GM21367 (cell line): ENCODE measurements around the gene PTPRT.

Source experiments
- ATAC-seq: cut with Tn5 transposase; IDR thresholded peaks from one replicate; pipeline ENCODE4 v1.9.1; 2021; ENCODE audit not compliant: unreplicated experiment

The PTPRT gene

DNA sequence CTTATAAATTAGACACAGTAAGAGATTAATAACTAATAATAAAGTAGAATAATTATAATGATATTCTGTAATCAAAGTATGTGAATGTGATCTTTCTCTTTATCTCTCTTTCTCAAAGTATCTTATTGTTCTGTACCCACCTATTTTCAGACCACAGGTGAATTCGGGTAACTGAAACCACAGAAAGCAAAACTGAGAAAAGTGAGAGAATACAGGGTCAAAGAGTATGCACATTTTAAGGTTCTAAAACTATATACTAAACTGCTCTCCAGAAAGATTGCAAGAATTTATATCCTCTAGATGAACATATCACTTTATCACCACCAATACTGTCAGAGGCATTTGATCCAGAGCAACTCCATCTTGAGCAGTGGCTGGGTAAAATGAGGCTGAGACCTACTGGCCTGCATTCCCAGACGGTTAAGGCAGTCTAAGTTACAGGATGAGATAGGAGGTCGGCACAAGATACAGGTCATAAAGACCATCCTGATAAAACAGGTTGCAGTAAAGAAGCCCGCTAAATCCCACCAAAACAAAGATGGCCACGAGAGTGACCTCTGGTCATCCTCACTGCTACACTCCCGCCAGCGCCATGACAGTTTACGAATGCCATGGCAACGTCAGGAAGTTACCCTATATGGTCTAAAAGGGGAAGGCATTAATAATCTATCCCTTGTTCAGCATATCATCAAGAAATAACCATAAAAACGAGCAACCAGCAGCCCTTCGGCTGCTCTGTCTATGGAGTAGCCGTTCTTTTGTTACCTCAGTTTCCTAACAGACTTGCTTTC, 211.3 kb downstream of the PTPRT start:
- no peak for ATAC-seq

DNA sequence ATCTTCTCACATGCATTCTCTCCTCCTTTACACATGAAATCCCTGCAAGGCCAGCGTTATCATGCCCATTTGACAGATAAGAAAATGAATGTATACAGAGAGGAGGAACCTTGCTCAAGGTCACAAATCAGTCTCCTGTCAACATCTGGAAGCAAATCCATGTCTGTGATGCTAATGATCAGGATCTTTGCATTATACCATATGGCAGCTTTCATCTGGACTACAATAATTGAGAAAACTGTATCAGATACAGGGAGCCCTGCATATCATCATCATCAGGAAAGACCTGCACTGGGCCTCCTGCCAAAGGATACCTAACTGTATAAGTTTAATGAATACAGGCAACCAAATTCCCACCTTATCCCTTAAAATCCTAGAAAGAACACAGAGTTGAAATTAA, 213.7 kb downstream of the PTPRT start:
- ATAC-seq = no peak

DNA sequence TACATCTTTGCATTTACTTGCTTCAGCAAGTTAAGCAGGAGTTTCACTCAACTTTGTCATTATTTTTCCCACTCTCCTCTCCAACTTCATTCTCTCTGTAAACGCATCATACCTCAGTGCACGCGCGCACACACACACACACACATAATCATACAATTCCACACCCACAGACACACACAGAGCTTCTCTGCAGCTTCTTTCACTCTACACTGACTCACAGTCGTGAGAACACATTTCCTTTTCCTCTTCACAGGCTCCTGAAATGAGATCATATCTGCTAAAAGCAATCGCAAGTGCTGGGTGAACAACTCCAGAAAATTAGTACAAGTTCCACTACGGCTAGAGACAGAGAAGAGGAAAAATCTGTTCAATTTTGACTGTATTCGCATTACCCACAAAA, 215.4 kb downstream of the PTPRT start:
- ATAC-seq = no peak

DNA sequence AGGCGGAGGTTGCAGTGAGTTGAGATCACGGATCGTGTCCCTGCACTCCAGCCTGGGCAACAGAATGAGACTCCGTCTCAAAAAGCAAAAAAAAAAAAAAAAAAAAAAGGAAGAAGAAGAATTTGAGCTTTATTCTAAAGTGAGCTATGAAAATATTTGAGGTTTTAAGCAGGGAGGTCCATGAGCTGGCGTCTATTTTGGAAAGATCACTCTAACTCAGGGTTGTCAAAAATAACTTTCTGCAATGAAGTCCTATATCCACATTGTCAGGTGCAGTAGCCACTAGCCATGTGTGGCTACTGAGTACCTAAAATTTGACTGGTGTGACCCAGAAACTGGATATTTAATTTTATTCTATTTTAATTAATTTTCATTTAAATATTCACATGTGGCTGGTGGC, 217.1 kb downstream of the PTPRT start:
- no peak for ATAC-seq

DNA sequence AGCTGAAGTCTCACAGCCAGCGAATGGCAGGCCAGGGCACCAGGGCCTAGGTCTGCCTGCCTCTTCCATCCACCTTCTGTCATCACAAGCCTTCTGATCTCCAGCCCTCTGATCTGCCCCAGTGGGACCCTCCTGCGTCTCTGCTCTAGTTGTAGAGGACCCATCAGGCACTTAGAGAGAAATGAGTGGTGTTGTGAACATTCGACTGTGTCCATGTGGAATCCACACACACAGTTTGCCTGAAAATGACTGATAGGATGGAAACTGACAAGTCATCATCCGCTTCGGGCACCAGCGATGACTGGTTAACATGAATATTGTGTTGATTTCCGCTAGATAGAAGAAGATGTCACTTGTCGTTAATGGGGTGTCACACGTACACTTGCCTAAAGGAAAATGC, 221.0 kb downstream of the PTPRT start:
- ATAC-seq = no peak

DNA sequence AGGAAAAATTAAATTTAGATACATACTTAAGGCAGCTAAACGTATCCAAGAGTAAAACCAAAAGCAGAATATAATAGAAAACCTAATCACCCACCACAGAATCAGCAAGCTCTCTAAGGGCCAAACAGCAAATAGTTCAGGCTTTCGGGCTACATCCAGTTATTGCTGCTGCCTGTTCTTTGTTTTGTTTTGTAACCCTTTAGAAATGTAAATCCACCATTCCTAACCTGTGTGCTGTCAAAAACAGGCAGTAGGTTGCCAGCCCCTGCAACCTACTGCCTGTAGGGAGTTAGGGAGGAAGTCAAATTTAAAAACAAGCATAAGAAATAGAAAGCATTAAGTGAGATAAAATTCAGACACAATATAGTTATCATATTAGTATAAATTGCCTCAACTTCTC, 225.9 kb downstream of the PTPRT start:
- ATAC-seq = no peak

DNA sequence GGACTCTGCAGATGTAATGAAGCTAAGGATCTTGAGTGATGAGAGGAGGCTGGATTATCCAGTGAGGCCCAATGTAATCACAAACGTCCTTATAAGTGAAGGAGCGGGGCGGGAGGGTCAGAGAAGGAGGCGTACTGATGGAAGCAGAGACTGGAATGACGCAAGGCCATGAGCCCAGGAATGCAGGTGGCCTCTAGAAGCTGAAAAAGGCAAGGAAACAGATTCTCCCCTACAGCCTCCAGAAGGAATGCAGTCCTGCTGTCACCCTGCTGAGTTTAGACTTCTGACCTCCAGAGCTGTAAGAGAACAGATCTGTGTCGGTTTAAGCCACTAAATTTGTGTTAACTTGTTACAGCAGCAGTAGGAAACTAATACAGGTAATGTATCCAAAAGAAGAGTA, 227.9 kb downstream of the PTPRT start:
- no peak for ATAC-seq

DNA sequence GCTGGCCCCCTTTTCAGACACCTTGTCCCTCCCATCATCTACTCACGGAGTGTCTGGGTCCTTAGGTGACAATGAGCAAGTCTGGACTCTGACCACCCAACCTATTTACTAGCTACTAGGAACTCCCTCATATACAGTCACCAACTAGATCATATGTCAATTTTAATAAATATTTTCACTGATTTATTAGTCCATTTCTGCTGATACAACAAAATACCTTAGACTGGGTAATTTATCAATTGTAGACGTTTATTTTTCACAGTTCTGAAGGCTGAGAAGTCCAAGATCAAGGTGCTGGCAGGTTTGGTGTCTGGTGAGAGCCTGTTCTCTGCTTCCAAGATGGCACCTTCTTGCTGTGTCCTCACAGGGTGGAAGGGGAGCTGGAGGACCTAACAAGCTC, 229.7 kb downstream of the PTPRT start:
- ATAC-seq = no peak

DNA sequence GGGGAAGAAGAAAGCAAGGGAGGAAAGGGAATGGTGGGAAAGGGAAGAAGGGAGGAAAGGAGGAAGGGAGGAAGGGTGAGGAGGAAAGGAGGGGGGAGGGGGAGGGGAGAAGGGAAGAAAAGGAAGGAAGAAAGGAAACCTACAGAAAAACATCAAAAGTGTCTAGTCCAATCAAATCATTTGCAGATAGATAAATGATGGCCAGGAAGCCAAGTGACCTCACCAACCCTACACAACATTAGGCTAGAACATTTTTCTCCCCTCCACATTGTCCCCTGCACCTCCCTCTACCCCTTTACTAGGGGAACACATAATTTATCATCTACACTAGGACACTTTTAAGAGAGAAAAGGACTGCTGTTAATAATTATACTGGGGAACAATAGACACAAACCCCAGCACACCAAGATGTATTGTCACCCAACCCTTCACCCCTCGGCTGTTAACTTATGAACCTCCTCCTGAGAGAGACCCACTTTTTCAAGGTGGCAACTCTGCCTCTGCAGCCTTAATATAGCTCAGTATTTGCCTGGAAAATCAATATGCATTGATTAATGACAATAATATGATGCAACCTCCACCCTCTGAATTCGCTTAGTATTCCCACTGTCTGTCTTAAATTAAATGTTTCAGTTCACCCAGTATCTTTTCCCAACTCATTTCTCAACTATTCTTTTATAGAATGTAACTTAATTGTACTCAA, 231.2 kb downstream of the PTPRT start:
- no peak for ATAC-seq

DNA sequence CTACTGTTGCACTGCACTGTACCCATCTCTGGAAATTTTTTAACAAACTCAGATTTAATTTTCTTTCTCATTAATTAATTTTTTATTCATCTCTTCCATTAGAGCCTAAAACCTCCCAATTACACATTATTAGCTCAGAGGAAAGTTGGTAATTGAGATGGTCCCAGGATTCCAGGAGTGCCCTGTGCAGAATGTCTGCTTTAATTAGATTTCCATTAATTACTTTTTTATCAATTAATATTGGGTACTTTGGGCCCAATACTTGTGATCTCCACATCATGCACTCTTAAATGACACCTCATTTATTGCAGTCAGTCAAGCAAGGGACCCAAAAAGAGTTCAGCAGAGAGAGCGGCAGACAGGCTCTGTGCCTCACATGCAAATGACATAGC, 232.0 kb downstream of the PTPRT start:
- no peak for ATAC-seq

DNA sequence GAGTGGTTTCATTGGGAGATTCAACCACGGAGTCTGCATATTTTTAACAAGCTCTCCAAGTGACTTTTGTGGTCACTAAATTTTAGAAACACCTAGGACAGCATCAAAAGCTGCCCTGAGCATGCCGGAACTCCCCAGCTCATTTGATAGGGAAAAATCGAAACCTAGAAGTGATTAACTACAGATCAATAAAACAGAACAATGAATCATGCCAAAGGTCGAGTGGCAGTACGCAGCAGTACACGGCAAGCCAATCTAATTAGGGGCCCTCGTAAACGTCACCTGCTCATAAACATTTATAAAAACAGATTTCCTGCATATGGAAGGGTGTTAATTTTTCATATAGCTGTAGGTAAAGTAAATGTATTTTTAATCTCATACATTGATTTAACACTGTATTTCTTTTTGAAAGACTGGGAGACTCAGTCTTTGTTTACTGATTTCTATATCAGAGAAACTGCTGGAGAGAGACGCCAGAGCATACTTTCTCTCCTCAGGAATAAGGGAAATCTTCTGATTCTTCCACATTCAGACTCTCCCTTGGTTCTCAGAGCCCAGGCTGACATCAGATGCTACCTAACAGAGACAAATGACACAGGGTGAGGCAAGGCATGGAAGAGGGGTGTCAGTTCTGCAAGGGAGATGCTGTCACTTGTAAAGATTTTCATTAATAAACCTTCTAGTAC, 232.5 kb downstream of the PTPRT start:
- ATAC-seq = no peak

DNA sequence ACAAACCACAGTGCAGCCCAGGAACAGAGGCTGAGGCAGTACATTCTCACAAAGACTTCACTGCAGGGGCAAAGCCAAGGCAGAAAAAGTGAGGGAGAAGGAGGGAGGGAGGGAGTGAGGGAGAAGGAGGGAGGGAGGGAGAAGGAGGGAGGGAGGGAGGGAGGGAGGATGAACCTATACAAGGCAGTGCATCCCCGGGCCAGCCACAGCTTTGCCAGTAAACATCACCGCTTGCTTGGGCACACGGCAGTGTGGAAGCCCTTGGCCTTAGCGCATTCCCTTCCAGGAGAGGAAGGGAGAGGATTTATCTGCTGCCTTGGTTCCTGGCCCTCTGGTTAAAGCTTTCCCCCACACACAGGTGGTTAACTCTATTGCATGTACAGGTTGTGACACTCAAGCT, 234.0 kb downstream of the PTPRT start:
- no peak for ATAC-seq

DNA sequence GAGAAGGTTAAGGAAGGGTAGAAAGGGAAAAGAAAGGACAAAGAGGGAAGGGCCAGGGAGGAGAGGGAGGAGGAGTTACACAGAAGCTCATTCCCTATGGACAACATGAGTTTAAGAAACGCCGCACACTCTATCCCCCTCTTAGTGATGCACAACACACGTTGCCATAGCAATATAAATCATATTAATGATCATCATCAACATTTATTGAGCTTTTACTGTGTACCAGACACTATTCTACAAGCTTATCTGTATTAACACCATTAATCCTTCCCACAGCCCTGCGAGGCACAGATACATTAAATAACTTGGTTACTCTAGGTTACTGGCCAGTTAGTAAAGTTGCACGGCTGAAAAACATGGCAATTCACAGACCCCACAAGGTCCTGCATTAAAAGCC, 234.8 kb downstream of the PTPRT start:
- ATAC-seq = no peak

DNA sequence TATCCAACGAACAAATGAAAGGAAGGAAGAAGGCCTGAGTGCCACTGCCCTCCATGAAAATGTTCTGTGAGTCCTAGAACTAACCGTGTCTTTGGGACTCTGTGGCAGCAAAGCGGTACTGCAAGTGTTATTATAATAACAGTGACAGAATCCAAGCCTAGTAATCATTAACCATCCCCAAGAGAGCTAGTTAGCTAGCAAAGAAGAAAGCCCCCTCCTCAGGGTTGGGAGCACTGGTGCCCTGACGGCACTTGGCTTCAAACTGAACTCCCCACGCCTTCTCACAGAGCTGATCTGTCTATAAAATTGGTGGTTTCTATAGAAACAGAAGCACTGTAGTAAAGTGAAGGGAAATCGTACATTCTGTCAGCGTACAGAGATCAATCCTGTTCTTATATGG, 239.8 kb downstream of the PTPRT start:
- ATAC-seq = no peak

DNA sequence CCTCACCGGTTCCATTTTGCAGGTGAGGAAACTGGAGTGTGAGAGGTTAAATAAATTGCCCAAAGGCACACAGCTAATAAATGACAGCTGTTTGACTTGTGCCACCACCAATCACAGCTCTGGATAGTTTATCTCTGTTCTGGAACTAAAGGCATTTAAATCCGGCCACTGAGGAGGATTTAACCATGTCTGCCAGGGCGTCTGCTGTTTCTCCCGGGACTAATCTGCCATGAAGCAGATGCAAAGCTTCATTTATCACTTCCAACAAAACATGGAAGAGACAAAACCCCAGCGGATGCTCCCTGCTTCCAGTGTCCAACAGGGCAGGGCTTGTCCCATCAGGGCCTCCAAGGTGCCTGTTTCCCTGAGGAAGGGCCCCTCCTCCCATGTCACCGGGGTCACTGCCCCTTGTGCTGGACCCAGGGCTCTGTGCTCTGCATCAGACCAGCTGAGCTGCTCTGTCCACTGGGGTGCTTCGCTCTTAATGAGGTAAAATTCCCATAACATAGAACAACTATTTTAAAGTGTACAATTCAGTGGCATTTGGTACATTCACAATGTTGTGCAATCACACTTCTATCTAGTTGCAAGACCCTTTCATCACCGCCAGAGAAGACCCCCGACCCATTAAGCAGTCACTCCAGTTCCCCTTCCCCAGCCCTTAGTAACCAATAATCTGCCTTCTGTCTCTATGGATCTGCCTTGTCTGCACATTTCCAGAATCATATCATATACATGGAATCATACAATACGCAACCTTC, 244.3 kb downstream of the PTPRT start:
- ATAC-seq = no peak

DNA sequence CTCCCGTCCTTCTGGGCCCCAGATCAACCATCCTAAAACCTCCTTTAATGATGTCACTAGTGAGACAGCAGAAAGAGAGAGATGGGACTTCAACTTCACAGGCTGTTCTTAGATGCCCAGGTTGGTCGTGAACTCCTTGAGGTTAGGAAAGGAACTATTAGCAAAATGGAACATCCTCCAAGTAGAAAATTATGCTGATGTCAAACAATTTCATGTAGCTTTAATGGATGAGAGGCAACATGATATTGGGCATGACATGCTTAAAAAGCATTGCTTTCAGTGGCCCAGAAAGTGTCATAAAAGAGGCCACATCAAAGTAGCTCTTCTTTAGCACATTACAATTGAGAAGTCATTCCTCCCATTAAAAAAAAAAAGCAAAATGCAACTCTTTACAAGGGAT, 248.1 kb downstream of the PTPRT start:
- ATAC-seq = no peak

DNA sequence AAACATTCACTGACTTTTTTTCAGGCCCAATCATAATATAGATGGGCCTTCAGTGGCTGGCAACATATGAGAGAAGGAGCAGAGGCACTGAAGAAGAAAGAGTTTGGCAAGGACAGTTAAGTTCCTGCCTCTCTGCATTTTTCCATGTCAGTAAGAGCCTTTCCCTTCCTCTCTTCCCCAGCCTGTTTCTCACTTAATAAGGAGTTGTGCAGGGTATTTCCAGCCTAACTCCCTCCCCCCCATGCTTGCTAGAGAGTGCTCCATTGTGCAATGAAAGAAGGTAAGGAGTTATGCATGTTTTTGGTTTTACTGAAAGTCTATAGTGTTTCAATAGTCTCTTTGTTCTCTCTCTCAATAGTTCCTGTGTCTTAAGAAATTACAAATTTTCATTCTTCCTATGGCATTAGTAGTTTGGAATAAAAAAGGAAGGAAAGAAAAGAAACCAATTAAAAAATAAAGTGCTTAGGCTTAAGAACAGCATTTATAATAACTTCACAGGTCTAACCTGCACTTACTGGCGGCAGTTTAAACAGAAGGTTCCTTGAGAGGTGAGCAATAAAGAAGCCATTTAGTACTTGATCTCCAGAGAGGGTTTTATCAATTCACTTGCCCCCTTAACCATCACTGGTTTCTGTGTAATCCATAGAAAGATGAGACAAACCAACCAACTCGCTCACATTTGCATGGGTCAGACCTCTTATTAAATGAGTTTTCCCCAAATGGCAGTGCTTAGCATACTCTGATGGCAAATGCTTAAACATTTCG, 251.1 kb downstream of the PTPRT start:
- no peak for ATAC-seq

DNA sequence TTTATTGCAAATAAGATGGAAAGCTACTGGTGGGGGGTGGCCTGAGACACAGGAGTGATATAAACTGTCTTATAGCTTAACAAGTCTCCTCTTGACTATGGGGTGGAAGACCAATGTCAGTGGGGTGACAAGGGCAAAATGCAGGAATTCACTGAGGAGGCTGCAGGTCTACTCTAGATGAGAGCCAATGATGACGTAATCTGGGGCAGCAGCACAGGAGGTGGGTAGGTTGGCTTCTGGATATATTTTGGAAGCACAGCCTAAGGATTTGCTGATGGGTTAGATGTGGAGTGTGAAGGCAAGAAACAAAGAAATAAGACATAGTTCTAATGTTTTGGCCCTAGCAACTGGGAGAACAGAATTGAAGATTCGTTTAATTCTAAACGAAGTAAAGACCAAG, 253.2 kb downstream of the PTPRT start:
- no peak for ATAC-seq

DNA sequence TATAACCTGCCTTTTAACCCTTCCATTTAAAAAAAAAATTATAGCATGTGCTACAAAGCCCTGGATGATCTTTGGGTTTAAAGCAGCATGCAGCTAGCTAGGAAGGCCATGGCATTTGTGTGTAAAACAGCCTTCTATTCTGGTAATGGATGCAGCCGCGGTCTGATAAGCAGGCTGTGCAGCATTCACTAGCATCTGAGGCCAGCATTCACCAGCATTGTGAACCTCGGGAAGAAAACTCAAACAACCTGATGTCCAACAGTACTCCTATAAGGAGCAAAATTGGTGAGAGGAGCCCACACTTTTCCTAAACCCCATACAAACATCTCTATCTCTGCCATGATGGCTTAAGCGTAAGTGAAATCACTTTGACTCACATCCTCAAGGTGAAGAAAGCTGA, 265.5 kb downstream of the PTPRT start:
- no peak for ATAC-seq

DNA sequence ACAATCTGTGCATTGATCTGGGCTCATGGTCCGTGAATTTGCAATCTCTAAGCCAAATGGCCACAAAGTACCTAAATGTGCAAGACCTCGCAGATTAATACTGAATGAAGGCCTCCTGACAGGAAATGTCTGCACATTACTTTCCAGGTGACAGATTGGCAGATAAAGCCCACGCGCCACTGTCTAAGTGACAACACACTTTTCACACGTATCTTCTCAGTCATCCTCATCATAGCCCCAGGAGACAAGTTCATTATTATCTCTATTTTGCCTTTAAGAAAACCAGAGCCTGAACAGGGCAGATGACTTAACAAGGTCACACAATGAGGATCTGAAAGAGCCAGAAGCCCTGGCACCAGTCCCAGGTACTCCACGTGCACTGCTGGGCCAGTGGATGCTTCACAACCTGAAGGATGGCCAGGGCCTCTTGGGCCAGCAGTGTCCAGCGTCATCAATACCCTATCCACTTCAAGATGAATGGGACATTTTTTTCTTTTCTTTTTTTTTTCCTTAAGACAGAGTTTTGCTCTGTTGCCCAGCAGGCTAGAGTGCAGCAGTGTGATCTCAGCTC, 266.3 kb downstream of the PTPRT start:
- ATAC-seq = no peak
